ENCODE results near the gene ZNF503.

The ZNF503 gene

DNA sequence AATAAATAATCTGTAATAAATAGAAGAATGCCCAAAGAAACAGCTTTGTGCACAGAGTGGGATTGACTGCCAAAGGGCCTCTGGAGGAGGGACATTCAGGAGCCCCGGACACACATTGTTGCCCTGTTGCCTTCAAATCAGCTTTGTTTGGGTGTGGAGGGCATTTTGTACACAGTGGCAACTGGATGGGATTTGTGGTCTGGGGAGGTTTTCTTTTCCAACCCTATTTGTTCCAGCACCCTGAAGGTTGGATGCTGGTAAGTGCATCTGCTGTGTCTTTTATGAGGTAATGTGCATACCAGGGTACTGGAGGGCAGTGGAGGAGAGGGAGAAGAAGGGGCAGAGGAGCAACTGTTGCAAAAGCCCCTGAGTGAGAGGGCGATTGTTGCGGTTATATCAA, 36.1 kb upstream of the ZNF503 start:
- peaks cover 5% of the 10 kb centered on the region for H3K36me3 Mint-ChIP-seq
- H3K27ac Mint-ChIP-seq, result no peak overlapping the region
- no peaks in the 10 kb centered on the region for H3K4me1 Mint-ChIP-seq
- ATAC-seq, result no peak
- peaks cover 62% of the 10 kb centered on the region for H3K27me3 Mint-ChIP-seq
- H3K9me3 Mint-ChIP-seq, result peaks cover 4% of the 10 kb centered on the region
- H3K4me3 Mint-ChIP-seq, result no peak overlapping the region

GRCh38 chr10:75436896-75437295, 35.3 kb upstream of the ZNF503 start:
- Mint-ChIP-seq H3K4me3 (no peak overlapping the region), H3K27me3 (peaks cover 70% of the 10 kb centered on the region), H3K27ac (no peak overlapping the region), H3K36me3 (no peaks in the 10 kb centered on the region), H3K9me3 (no peaks in the 10 kb centered on the region), H3K4me1 (peaks cover 3% of the 10 kb centered on the region)
- no peak for ATAC-seq

DNA sequence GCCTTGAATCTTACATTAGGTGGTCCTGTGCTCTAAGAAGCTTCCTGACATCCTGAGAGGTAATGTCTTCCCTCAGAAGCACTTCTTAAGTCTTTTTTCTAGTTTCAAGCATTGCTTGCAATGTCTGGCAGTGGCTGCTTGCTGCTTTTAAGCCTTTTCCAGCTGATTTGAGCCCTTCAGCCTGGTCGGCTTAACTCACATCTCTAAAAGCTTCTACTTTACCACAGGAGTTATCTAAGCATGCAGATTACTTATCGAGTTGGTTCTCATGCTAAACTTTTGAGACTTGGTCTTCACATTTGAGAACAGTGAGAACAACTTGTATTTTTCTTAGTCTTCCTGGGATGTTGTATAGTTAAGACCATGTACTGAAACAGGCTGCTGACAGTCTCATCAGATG, 33.7 kb upstream of the ZNF503 start:
- H3K27ac Mint-ChIP-seq, result no peak overlapping the region
- ATAC-seq, result no peak
- peaks cover 83% of the 10 kb centered on the region for H3K27me3 Mint-ChIP-seq
- H3K4me3 Mint-ChIP-seq, result no peak overlapping the region
- no peaks in the 10 kb centered on the region for H3K9me3 Mint-ChIP-seq
- H3K4me1 Mint-ChIP-seq, result peaks cover 6% of the 10 kb centered on the region
- H3K36me3 Mint-ChIP-seq, result no peaks in the 10 kb centered on the region

- Mint-ChIP-seq H3K36me3 (no peaks in the 10 kb centered on the region), H3K27me3 (peaks cover 83% of the 10 kb centered on the region), H3K4me3 (no peak overlapping the region), H3K27ac (no peak overlapping the region), H3K4me1 (peaks cover 6% of the 10 kb centered on the region), H3K9me3 (no peaks in the 10 kb centered on the region)
- no peak for ATAC-seq
Measured at GRCh38 chr10:75434291-75434690, 32.7 kb upstream of the ZNF503 start.

DNA sequence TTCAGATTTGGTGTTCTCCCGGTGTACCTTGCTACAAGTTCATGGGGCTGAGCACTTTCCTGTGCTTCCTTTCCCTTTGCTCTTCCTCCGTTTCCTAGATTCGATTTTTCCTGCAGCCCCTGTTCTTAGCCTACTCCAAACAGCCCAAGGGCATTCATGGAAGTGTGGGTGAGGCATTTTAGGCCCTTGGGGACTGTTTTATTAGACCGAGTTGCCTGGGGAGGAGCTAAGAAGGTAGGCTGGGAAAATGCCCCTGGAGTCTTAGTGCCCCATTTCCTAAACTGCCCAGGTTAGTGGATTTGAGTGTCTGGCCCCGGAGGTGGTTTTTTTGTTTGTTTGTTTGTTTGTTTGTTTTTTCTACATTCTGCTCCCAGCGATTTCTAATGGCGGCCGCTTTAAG, 31.7 kb upstream of the ZNF503 start:
- Mint-ChIP-seq H3K27ac (no peak overlapping the region), H3K9me3 (no peaks in the 10 kb centered on the region), H3K4me1 (peaks cover 6% of the 10 kb centered on the region), H3K4me3 (no peak overlapping the region), H3K27me3 (peaks cover 85% of the 10 kb centered on the region), H3K36me3 (no peaks in the 10 kb centered on the region)
- no peak for ATAC-seq

GRCh38 chr10:75432763-75433162, 31.2 kb upstream of the ZNF503 start:
- no peaks in the 10 kb centered on the region for H3K36me3 Mint-ChIP-seq
- no peak overlapping the region for H3K4me3 Mint-ChIP-seq
- no peak overlapping the region for H3K27ac Mint-ChIP-seq
- no peaks in the 10 kb centered on the region for H3K9me3 Mint-ChIP-seq
- ATAC-seq, result no peak
- peaks cover 6% of the 10 kb centered on the region for H3K4me1 Mint-ChIP-seq
- peaks cover 87% of the 10 kb centered on the region for H3K27me3 Mint-ChIP-seq

DNA sequence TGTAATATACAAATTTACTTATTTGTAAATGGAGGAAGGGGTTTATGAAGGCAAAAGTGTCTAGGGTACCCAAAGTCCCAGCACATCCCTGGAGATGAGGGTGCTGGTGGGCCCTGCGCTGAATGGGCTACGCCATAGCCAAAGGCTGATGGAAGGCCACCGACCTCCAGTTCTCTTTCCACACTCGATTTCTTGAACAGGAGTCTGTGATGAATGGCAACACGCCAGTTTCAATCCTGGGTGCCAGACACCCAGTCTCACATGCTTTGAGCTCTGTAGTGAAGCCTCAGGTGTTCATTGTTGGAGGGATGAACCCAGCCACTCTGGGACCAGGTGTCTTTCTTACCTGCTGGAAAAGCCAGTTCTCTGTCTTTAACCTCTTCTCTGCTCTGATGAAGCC, 30.6 kb upstream of the ZNF503 start:
- Mint-ChIP-seq H3K4me1 (peaks cover 6% of the 10 kb centered on the region), H3K36me3 (no peaks in the 10 kb centered on the region), H3K27me3 (peaks cover 82% of the 10 kb centered on the region), H3K4me3 (no peak overlapping the region), H3K9me3 (no peaks in the 10 kb centered on the region), H3K27ac (no peak overlapping the region)
- ATAC-seq, result no peak

GRCh38 chr10:75431180-75432111, 29.9 kb upstream of the ZNF503 start, which contains the start of gene LRMDA:
Gene LRMDA, plus strand, starts transcription at chr10:75431624.
- peaks cover 6% of the 10 kb centered on the region for H3K4me1 Mint-ChIP-seq
- no peaks in the 10 kb centered on the region for H3K9me3 Mint-ChIP-seq
- no peak for ATAC-seq
- no peak within 1 kb of the TSS for H3K27ac Mint-ChIP-seq
- no peaks in the 10 kb centered on the region for H3K36me3 Mint-ChIP-seq
- peak within 1 kb of the TSS; percentile 58 for H3K4me3 Mint-ChIP-seq
- peaks cover 75% of the 10 kb centered on the region for H3K27me3 Mint-ChIP-seq

DNA sequence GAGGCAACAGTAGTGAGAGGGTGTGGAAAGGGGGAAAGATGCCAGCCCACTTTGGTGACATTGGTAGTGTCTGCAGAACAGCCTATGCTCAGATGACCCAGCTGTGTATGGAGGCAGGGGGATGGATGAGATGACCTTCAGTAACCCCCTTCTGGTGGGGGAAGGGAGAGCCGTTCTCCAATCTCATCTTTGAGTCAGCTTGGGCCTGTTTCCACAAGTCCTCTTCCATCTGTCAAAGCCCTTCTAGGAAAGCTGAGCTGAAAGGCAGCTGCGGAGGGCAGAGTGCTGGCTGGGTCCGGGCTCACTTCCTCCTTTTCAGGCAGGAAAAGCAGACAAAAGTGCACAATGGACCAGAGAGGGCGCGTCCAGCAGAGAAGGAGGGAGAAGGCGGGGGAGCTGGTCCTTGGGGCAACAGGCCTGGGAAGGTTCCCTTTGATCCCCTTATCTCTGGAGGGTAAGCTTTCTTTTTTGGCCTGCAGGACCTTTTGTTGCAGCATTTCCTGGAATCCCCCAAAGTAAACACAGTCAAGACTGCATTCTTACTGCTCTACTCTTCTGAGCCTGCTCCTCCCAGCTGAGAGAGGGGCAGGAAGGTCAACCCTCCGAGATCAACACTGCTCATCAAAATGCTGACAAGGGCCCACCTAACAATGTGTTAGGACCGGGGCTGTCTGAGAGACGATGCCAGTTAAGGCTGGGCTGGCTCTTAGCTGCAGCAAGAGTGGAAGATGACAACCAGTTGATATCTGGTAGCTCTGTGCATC, 28.6 kb upstream of the ZNF503 start:
- Mint-ChIP-seq H3K27me3 (peaks cover 69% of the 10 kb centered on the region), H3K4me1 (peaks cover 6% of the 10 kb centered on the region), H3K4me3 (no peak overlapping the region), H3K9me3 (no peaks in the 10 kb centered on the region), H3K36me3 (no peaks in the 10 kb centered on the region), H3K27ac (no peak overlapping the region)
- ATAC-seq, result no peak

DNA sequence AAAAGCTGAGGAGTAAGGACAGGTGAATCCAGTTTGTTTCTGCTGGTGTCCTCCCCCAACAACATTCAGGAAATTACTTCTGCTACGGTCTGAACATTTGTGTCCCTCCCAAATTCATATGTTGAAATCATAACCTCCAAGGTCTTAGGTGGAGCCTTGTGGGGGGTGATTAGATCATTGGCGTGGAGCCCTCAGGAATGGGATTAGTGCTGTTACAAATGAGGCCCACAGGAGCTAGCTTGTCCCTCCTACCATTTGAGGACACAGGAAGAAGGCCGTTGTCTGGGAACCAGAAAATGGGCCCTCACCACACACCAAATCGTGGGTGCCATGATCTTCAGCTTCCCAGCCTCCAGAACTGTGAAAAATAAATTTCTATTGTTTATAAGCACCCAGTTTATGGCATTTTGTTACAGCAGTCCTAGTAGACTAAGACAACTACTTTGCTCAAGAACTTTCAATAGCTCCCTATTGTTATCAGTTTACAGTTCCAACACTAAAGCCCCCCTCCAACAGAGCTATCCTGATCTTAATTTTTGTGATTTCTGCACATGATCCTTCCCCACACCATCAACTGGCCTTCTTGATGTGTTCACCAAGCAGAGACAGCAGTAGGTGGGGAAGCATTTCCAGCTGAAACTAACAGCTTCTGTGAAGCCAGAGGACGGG, 27.7 kb upstream of the ZNF503 start:
- Mint-ChIP-seq H3K36me3 (no peaks in the 10 kb centered on the region), H3K27ac (no peak overlapping the region), H3K27me3 (peaks cover 60% of the 10 kb centered on the region), H3K4me3 (no peak overlapping the region), H3K9me3 (no peaks in the 10 kb centered on the region), H3K4me1 (peaks cover 6% of the 10 kb centered on the region)
- no peak for ATAC-seq

GRCh38 chr10:75428434-75429158, 27.0 kb upstream of the ZNF503 start:
- Mint-ChIP-seq H3K36me3 (no peaks in the 10 kb centered on the region), H3K27me3 (peaks cover 55% of the 10 kb centered on the region), H3K27ac (no peak overlapping the region), H3K9me3 (no peaks in the 10 kb centered on the region), H3K4me1 (peaks cover 6% of the 10 kb centered on the region), H3K4me3 (no peak overlapping the region)
- no peak for ATAC-seq

DNA sequence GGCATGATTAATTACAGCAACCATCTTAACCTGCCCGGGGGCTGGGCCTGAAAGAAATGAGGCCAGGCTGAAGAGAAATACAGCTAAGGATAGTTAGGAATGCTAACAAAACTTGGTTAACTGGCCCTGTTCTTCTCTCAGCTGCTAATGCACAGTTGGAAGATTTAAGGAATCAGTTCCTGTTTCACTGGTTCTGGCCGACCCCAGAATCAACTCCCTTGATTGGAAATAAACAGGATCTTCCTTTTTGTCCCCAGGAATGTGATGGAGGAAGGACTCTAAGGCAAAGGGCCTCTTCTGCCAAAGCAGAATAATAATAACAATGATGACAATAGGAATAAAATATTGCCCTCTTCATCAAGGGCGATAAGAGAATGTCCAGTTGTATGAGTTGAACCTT, 26.4 kb upstream of the ZNF503 start:
- Mint-ChIP-seq H3K4me1 (peaks cover 6% of the 10 kb centered on the region), H3K27me3 (peaks cover 55% of the 10 kb centered on the region), H3K9me3 (peaks cover 4% of the 10 kb centered on the region), H3K36me3 (no peaks in the 10 kb centered on the region), H3K27ac (no peak overlapping the region), H3K4me3 (no peak overlapping the region)
- no peak for ATAC-seq

- peaks cover 49% of the 10 kb centered on the region for H3K27me3 Mint-ChIP-seq
- peaks cover 5% of the 10 kb centered on the region for H3K9me3 Mint-ChIP-seq
- no peak for ATAC-seq
- H3K27ac Mint-ChIP-seq, result no peak overlapping the region
- no peaks in the 10 kb centered on the region for H3K36me3 Mint-ChIP-seq
- no peak overlapping the region for H3K4me3 Mint-ChIP-seq
- H3K4me1 Mint-ChIP-seq, result peaks cover 3% of the 10 kb centered on the region
Measured at GRCh38 chr10:75426880-75427279, 25.3 kb upstream of the ZNF503 start.

DNA sequence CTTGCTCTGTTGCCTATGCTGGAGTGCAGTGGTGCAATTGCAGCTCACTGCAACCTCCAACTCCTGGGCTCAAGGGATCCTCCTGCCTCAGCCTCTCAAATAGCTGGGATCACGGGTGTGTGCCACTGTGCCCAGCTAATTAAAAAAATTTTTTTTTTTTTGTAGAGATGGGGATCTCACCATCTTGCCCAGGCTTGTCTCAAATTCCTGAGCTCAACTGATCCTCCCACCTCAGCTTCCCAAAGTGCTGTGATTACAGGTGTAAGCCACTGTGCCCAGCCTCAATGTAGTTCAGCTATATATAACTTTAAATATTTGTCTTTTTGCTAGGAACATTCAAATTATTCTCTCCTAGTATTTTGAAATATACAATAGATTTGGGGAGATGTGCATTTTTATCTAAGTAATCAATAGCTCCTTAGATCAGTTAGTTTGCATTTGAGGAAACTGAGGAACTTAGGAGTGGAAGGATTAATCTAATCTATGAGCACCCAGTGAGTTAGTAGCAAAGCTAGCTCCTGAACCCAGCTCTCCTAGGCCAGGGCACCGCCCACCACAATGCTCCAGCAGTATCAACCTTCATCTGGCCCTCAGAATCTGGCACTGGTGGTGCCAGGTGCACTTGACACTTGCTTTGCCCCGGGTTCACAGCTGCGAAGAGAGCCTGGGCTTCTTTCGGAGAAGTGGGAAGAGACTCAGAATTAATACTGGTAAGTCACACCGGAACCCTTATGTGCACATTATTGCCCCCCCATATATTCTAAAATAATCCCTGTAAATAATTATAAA, 23.9 kb upstream of the ZNF503 start:
- Mint-ChIP-seq H3K4me1 (no peaks in the 10 kb centered on the region), H3K9me3 (peaks cover 5% of the 10 kb centered on the region), H3K36me3 (no peaks in the 10 kb centered on the region), H3K27ac (no peak overlapping the region), H3K4me3 (no peak overlapping the region), H3K27me3 (peaks cover 39% of the 10 kb centered on the region)
- no peak for ATAC-seq

Measured in stimulated activated memory B cell treated with anti-CD40 and anti-IgM and Interleukin-4, amounts not matched to agents 10 μg/mL and 1 μg/mL and 100 μg/mL, for 72 hours (primary cell).